GM21528 (cell line): ENCODE measurements around the gene RPL32.

Experiments
- ATAC-seq: cut with Tn5 transposase; IDR thresholded peaks from one replicate; pipeline ENCODE4 v1.9.1; 2021; ENCODE audit warnings: mild to moderate bottlenecking, moderate library complexity; ENCODE audit not compliant: unreplicated experiment, low FRiP score

The RPL32 gene

DNA sequence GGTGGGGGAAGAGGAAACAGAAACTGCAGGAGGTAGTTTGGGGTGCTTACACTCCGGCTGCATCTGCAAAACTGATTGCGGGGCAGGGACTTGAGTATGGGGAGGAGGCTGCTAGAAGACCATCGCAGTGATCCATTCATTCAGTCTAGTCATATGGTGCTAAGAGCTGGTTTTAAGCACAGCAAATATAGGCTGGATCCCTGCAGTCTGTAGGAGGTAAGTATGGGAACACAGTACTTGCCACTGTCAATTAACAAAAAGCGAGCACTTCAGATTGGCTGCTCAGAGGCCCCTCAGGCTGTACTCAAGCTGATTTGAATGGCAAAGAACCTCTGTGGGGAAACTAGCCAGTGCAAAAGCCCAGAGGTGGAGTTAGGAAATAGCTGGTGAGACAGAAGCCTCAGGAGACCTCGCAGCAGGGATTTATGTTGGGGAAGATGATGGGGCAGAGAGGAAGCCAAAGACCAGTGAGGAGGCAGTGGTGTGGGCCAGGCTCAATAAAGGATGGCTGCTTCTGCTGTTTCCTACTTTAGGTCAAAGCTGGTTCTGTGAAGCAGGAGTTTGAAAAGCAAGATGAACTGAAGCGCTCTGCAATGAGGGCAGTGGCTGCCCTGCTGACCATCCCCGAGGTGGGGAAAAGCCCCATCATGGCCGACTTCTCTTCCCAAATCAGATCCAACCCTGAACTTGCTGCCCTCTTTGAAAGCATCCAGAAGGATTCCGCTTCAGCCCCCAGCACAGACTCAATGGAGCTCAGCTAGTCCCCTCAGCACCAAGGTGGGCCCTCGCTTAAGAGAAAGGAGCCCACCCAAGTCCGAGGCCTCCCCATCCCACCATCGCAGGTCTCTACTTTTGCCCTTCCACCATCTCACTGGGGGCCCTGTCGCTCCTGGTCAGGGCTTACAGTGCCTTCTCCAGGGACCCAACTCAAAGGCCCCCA, 7.9 kb downstream of the RPL32 start:
- ATAC-seq: no peak

GRCh38 chr3:12832350-12833221, 8.8 kb downstream of the RPL32 start:
- ATAC-seq: no peak

DNA sequence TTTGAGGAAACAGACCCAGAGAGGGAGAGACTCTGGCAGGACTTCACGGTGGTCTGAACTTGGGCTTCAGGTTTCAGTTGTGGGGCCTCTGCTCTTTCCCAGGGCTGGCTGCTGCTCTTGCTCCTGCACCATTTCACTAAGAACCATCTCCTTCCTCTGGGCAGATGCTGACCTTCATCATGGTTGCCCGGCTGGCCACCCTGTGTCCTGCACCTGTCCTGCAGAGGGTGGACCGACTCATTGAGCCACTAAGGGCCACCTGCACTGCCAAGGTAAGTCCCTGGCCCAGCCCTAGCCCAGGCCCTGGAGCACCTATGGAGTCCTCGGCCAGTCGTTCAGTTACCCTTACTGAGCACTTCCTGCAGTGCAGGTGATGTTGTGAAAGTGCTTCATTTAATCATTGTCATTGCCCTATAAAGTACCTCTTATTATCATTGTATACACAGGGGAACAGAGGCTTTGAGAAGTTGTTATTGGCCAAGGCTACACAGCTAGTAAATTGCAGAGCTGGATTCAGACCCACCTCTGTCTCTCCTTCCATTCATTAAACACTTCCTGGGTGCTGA, 10.0 kb downstream of the RPL32 start:
- no peak for ATAC-seq

DNA sequence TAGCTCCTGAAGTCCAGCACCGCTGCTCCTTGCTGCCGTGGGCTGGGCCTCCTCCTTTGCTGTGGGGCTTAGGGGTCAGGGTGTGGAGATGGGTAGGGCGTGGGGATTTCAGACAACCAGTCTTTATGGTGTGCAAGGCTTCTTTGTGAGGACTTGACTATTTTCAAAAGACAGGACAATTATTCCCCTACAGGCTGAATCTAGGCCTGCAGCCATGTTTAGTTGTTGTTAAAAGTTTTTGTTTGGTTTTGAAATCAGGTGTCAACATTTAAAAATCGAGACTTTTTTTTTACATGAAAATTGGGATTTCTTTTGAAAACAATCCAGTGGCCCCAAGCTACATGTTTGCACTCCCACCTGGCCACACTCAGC, 10.6 kb downstream of the RPL32 start:
- ATAC-seq: no peak

GRCh38 chr3:12829886-12830784, 11.2 kb downstream of the RPL32 start:
- no peak for ATAC-seq

DNA sequence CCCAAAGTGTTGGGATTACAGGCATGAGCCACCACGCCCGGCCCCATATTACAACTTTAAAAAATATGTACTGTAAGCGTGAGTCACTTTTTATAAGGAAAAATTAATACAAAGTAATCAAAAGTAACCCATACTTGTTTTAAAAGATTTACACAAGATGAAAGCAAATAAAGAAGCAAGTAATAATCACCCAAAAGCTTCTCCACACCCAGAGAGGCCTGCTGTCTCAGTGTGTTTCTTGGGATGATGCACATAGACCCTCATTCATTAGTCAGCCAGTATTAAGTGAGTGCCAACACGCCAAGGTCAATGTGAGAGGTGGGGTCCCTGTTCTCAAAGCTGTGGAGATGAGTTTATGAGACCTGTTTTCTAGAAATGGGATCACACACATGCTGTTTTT, 12.0 kb downstream of the RPL32 start:
- no peak for ATAC-seq

DNA sequence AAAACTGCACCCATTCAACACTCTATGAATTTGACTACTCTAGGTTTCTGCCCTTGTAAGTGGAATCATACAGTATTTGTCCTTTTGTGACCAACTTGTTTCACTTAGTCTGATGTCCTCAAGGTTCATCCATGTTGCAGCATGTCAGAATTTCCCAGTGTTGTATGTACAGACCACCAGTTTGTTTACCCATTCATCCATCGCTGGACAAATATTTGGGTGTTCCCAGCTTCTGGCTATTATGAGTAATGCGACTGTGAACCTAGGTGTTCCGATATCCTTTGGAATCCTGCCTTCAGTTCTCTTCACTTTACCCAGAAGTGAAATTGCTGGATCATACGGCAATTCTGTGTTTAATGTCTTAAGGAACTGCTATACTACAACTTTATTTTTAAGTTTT, 12.6 kb downstream of the RPL32 start:
- ATAC-seq: no peak

DNA sequence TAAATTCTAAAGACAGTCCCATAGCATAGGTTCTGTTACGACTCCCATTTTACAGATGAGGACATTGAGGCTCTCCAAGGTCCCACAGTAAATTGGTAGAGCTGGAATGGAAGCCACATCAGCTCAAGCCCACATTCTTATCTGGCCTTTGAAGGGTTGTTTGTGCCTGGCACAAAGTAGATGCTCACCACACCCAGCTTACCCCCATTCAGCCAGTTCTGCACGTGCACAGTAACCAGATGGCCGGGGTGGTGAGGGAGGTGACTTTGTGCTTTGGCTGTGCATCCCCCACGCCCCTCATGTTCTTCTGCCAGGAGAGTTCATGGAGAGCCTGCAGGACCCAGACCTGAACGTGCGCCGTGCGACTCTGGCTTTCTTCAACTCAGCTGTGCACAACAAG, 16.2 kb downstream of the RPL32 start:
- ATAC-seq: no peak

DNA sequence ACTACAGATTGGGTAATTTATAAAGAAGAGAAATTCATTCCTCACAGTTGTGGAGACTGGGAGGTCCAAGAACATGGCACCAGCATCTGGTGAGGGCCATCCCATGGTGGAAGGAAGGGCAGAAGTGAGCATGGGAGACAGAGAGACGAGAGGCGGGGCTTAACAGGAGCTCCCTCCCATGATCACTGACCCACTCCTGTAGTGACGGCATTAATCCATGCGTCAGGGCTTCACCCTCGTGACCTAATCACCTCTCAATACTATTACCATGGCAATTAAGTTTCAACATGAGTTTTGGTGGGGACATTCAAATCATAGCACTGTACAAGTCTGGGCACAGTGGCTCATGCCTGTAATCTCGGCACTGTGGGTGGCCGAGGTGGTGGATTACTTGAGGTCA, 17.1 kb downstream of the RPL32 start:
- no peak for ATAC-seq

DNA sequence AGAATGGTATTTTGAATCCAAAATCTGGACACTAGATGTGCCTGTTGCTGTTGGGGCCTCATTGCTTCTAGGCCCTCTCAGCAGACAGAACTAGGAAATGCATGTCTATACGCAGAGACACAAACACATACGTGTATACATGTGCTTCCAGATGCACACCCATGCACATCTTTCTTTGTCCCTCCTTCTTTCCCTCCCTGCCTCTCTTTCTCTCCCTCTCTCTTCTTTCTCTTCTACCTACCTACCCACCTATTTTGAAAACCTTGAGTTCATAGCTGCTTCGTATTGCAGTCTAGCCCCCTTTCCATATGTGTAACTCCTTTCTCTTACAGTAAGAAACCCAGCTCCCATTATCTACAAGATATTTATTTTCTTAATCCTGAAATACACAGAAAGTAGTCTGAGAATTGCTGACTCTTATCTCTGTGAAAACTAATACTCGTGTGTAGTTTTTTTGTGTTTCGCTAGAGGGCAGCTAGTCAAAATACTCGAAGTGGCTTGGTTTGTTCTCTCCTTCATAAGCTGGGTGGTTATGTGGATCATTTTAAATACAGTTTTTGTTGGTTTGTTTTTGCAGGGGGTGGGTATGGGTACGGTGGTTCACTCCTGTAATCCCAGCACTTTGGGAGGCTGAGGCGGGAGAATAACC, 18.5 kb downstream of the RPL32 start:
- no peak for ATAC-seq

DNA sequence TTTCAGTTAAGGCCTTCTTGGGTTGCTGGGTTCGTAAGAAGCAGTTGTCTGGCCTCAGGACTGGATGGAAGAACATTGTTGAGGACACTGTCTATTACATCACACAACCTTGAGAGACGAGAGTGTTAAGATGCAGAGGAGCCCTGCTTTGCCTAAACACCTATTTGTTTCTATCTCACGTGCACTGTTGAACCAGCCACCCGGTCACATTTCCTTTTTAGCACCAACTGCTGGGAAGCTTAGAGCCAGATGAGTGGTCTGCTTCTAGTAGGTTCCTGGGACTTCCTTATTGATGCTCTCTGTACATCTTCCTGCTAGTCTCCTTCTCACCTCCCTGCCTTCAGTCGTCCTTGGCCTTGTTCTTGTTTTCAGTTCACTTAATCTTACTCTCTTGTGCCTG, 22.6 kb downstream of the RPL32 start:
- no peak for ATAC-seq

GRCh38 chr3:12818273-12818672, 23.1 kb downstream of the RPL32 start:
- ATAC-seq: no peak

- no peak for ATAC-seq
These were observed 24.0 kb downstream of the RPL32 start for GRCh38 chr3:12817343-12817710.

DNA sequence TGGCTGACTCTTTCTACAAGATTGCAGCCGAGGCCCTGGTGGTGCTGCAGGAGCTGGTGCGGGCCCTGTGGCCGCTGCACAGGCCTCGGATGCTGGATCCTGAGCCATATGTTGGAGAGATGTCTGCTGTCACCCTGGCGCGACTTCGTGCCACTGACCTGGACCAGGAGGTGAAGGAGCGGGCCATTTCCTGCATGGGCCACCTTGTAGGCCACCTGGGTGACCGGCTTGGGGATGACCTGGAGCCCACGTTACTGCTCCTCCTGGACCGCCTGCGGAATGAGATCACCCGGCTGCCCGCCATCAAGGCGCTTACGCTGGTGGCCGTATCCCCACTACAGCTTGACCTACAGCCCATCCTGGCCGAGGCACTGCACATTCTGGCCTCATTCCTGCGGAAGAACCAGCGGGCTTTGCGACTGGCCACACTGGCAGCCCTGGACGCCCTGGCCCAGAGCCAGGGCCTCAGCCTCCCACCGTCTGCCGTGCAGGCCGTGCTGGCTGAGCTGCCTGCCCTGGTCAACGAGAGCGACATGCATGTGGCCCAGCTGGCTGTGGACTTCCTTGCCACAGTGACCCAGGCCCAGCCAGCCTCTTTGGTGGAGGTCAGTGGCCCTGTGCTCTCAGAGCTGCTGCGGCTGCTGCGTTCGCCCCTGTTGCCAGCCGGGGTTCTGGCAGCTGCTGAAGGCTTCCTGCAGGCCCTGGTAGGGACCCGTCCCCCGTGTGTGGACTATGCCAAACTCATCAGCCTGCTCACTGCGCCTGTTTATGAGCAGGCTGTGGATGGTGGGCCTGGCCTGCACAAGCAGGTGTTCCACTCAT, 24.6 kb downstream of the RPL32 start:
- no peak for ATAC-seq

GRCh38 chr3:12815719-12816118, 25.6 kb downstream of the RPL32 start:
- ATAC-seq: no peak

DNA sequence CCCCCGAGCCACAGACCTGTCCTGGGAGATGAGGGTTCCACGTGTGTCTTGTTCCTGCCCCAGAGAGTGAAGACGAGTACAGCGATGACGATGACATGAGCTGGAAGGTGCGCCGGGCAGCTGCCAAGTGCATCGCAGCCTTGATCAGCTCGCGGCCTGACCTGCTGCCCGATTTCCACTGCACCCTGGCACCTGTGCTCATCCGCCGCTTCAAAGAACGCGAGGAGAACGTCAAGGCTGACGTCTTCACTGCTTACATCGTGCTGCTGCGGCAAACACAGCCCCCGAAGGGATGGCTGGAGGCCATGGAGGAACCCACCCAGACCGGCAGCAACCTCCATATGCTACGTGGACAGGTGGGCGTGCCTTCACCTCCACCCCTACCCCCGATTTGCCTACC, 26.3 kb downstream of the RPL32 start:
- no peak for ATAC-seq

DNA sequence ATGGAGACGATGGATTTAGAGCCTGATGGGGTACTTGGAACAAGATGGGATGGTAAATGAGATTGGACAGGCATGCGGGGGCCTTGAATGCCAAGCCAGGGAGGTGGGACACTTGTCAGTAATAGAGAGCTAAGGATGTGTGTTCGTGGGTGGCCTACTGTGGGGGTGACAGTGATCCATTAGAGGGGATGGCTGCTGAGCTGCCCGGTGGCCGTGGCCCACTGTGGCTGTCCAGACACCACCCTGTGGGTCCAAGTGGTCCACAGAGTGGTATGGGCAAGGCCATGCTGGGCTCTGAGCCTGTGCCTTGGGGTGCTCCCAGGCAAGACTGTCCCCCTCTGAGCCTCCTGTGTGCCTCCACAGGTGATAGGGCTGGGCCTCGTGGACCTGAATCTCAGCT, 27.4 kb downstream of the RPL32 start:
- no peak for ATAC-seq

GRCh38 chr3:12812812-12813211, 28.6 kb downstream of the RPL32 start:
- no peak for ATAC-seq

- ATAC-seq: no peak
These were observed 30.4 kb downstream of the RPL32 start for GRCh38 chr3:12810961-12811360.
